ENCODE measurements around the gene WDFY1. TPM values are rescaled to one million over a fixed set of nuclear protein-coding genes. Genes with fewer than 3 reads are reported as not detected.
A peak's percentile ranks its signal among the peaks of the same experiment; 100 is the strongest.

WDFY1 gene
- total RNA-seq, 6 donors from 2014 or later: 32.6 to 90.1 (median 41.2) TPM

DNA sequence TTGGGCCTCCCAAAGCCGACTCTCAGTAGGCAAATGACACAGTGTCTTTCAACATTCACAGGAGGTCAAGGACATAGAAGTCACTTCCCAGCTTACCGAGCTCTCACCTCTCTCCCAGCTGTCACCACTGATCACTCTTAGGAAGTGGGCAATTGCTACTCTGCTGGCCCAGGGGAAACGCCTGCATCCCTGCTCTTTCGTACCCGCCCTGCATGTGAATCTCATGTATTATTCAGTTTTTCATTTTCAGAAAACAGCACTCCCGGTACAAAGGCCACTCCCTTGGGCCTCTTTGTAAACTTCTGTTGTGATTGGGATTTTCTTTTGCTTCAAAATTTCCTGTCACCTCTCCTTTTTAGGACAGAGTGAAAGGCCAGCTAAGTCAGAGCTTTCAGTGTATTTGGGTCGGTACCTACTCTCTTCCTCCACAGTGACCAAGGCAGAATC is 27.5 kb upstream of the WDFY1 start:
- no peak overlapping the region for H3K4me3 ChIP-seq
- no peak for ATAC-seq (ENCODE audit: low FRiP score in 2 of 2)
- TF ChIP-seq POLR2A (IDR thresholded peaks at IDR 0.05) (no peak), EP300 (IDR thresholded peaks at IDR 0.05) (no peak), POLR2AphosphoS5 (IDR thresholded peaks at IDR 0.05) (no peak)
- TF ChIP-seq, protein P1, sequence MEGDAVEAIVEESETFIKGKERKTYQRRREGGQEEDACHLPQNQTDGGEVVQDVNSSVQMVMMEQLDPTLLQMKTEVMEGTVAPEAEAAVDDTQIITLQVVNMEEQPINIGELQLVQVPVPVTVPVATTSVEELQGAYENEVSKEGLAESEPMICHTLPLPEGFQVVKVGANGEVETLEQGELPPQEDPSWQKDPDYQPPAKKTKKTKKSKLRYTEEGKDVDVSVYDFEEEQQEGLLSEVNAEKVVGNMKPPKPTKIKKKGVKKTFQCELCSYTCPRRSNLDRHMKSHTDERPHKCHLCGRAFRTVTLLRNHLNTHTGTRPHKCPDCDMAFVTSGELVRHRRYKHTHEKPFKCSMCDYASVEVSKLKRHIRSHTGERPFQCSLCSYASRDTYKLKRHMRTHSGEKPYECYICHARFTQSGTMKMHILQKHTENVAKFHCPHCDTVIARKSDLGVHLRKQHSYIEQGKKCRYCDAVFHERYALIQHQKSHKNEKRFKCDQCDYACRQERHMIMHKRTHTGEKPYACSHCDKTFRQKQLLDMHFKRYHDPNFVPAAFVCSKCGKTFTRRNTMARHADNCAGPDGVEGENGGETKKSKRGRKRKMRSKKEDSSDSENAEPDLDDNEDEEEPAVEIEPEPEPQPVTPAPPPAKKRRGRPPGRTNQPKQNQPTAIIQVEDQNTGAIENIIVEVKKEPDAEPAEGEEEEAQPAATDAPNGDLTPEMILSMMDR (IDR thresholded peaks at IDR 0.05): no peak
- WGBS, 2 donors: 84 to 86% methylated on average over 7 of the region's 7 CpGs
- DNase-seq: no peak
- no peaks in the 10 kb centered on the region for H3K27me3 ChIP-seq
- no peaks in the 10 kb centered on the region for H3K9me3 ChIP-seq
- no peak overlapping the region for H3K27ac ChIP-seq
- peaks cover 0 to 3% (median 0%) of the 10 kb centered on the region in 4 donors for H3K4me1 ChIP-seq
- peaks cover 0 to 14% (median 4%) of the 10 kb centered on the region in 4 donors for H3K36me3 ChIP-seq

DNA sequence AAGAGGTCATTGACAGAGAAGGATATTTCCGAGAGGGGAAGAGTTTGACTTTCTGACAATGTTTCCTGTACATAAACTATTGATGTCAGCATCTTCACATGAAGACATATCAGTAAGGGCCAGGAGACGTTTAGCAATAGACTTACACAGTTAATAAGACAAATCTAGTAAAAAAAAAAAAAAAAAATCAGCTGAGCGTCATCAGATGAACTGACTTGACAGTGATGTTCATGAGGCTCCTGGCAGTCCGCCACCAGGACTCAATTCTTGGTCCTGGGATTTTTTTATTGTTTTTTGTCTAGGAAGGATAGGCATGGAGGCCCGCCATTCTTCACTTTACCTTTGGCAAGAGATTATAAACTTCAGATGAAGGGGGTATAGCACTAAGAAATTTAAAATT is 26.6 kb upstream of the WDFY1 start:
- Histone ChIP-seq H3K4me1 (peaks cover 0 to 3% (median 0%) of the 10 kb centered on the region in 4 donors), H3K27ac (no peak overlapping the region), H3K4me3 (no peak overlapping the region), H3K9me3 (no peaks in the 10 kb centered on the region), H3K27me3 (no peaks in the 10 kb centered on the region), H3K36me3 (peaks cover 0 to 23% (median 10%) of the 10 kb centered on the region in 4 donors)
- TF ChIP-seq, protein P1 (IDR thresholded peaks at IDR 0.05): no peak
- no peak for TF ChIP-seq POLR2A (IDR thresholded peaks at IDR 0.05)
- TF ChIP-seq EP300 (IDR thresholded peaks at IDR 0.05): no peak
- no peak for TF ChIP-seq POLR2AphosphoS5 (IDR thresholded peaks at IDR 0.05)
- WGBS, 2 donors: 87 to 88% methylated on average over 5 of the region's 5 CpGs
- DNase-seq (no peak), ATAC-seq (ENCODE audit: low FRiP score in 2 of 2) (no peak)

DNA sequence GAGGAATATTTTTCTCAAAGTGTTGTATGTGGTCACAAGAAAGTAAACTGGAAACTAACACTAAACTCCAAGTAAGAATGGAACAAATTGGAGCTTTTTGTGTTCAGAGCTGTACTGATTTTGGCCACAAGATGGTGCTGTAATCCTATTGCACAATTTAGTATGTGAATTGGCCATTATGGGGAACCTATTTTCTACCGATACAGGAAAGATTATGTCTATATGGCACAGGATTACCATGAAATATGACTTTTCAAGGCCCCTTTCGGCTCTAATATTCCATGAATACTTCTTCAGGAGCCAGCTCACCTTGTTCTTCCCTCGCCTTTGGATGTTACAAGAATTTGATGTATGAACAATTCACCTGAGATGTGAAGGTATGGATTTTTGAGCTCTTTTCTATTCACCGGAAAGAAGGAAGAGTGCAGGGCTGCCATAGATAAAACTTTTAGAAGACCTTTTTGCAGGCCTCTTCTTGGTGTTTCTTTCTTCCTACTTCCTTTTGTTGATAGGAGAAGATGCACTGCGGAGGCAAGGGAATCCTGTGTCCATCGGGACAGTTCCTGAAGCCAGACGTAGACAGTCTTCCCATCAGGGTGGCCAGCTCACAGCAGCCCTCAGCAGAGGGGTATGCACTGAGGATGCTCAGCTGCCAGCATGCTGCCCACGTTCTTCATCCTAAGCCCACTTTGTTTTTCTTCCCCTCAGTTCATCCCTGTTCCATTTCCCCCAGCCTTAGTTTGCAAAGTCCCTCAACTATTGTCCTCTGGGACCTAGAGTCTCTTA is 25.4 kb upstream of the WDFY1 start:
- Histone ChIP-seq H3K27ac (no peak overlapping the region), H3K36me3 (peaks cover 0 to 33% (median 13%) of the 10 kb centered on the region in 4 donors), H3K4me3 (no peak overlapping the region), H3K27me3 (no peaks in the 10 kb centered on the region), H3K9me3 (no peaks in the 10 kb centered on the region), H3K4me1 (peaks cover 0 to 3% (median 0%) of the 10 kb centered on the region in 4 donors)
- WGBS, 2 donors: 70 to 72% methylated on average over 8 of the region's 8 CpGs
- ATAC-seq (ENCODE audit: low FRiP score in 2 of 2): peak in 1 of 2 donors; percentile 81
- DNase-seq: no peak
- TF ChIP-seq, protein P1 (IDR thresholded peaks at IDR 0.05): peak; percentile 55 to 84 (median 82)
- no peak for TF ChIP-seq POLR2A (IDR thresholded peaks at IDR 0.05)

DNA sequence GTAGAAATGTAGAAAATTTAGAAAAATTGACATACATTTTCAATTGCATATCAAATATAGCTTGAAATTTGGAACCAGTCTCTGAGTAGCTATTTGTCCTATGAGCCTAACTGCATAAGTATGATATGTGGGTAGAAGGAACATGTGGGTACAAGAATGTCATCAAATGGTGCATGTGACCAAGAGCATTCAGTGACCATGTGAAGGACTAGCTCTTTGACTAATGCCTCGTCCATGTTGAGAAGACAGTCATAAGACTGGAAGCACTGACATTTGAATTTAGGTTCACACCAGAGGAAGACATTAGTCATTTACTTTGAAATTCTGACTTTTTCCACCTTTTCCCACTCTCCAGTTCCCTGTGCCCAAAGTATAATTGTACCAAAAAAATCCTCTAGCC is 24.7 kb upstream of the WDFY1 start:
- H3K9me3 ChIP-seq: no peaks in the 10 kb centered on the region
- H3K27me3 ChIP-seq: no peaks in the 10 kb centered on the region
- WGBS, 2 donors: 87 to 95% methylated on average over 1 of the region's 1 CpG
- TF ChIP-seq POLR2AphosphoS5 (IDR thresholded peaks at IDR 0.05) (no peak), POLR2A (IDR thresholded peaks at IDR 0.05) (no peak), EP300 (IDR thresholded peaks at IDR 0.05) (no peak)
- TF ChIP-seq, protein P1 (IDR thresholded peaks at IDR 0.05): no peak
- no peak overlapping the region for H3K27ac ChIP-seq
- peaks cover 0 to 40% (median 13%) of the 10 kb centered on the region in 4 donors for H3K36me3 ChIP-seq
- peaks cover 0 to 3% (median 0%) of the 10 kb centered on the region in 4 donors for H3K4me1 ChIP-seq
- ATAC-seq (ENCODE audit: low FRiP score in 2 of 2) (no peak), DNase-seq (no peak)
- no peak overlapping the region for H3K4me3 ChIP-seq
